HepG2 (cell line): ENCODE results near the gene TVP23C.
"Not testable (repeated sequence)": the region's sequence is repeated elsewhere in the genome, so short reads cannot be mapped to it uniquely, and the experiment has no call there.

Experiments
- AHDC1 ChIP-seq: sonication (generic); formaldehyde crosslinking; IDR thresholded peaks from 2 replicates; pipeline ENCODE4 v1.5.1; 2020; ENCODE audit warnings: mild to moderate bottlenecking, missing genetic modification reagents, borderline replicate concordance
- FOXA1 ChIP-seq, 2 experiments: fragments of 450-650 bp in 1 of 2; sonication (generic) in 1 of 2; formaldehyde crosslinking in 1 of 2; IDR thresholded peaks; 2 replicates each; pipeline versions ENCODE4 v1.4.0 to v1.6.1; 2016 to 2020; ENCODE audit warnings: missing genetic modification reagents in 1 of 2
- MAX ChIP-seq: IDR thresholded peaks from 2 replicates; pipeline ENCODE4 v1.6.1; 2012; ENCODE audit warnings: inconsistent platforms
- SUZ12 ChIP-seq: fragments of 150-350 bp; IDR thresholded peaks from 2 replicates; pipeline ENCODE4 v1.6.1; 2014; ENCODE audit warnings: low read depth, low read length
- TARDBP ChIP-seq: sonication (generic); formaldehyde crosslinking; IDR thresholded peaks from 2 replicates; pipeline ENCODE4 v1.8.0; 2022; ENCODE audit warnings: mild to moderate bottlenecking, missing genetic modification reagents
- TCF12 ChIP-seq, 2 experiments: fragments of 450-650 bp in 1 of 2; sonication (generic) in 1 of 2; formaldehyde crosslinking in 1 of 2; IDR thresholded peaks; 2 replicates each; pipeline versions ENCODE4 v1.6.1 to v1.8.0; 2017 to 2022; ENCODE audit warnings: antibody characterized with exemption in 1 of 2, mild to moderate bottlenecking in 1 of 2, missing genetic modification reagents in 1 of 2, moderate library complexity in 1 of 2
- ZNF605 ChIP-seq: sonication (generic); formaldehyde crosslinking; IDR thresholded peaks from 2 replicates; pipeline ENCODE4 v1.8.0; 2022; ENCODE audit warnings: mild to moderate bottlenecking, missing genetic modification reagents

- TF ChIP-seq ZNF605 (CRISPR knock-in tag); FOXA1 (IDR thresholded peaks at IDR 0.05); FOXA1 (CRISPR knock-in tag; IDR thresholded peaks at IDR 0.05); AHDC1 (CRISPR knock-in tag); TCF12 (IDR thresholded peaks at IDR 0.05); TCF12 (CRISPR knock-in tag; IDR thresholded peaks at IDR 0.05); MAX; TARDBP (CRISPR knock-in tag); SUZ12: not testable (repeated sequence)
These were observed 20.0 kb upstream of the TVP23C start for GRCh38 chr17:15583313-15583712.
